A549 (cell line): Measurements from ENCODE around the gene SCN9A.

Experiments
- BHLHE40 ChIP-seq: IDR thresholded peaks from 2 replicates; pipeline ENCODE4 v1.6.1; 2012; ENCODE audit warnings: low read depth, low read length, inconsistent platforms
- EP300 ChIP-seq, 2 experiments: fragments of >200 bp; sonication (Bioruptor Twin); formaldehyde crosslinking; IDR thresholded peaks; 2 replicates in 1 of 2; 3 replicates in 1 of 2; pipeline ENCODE4 v1.6.1; 2016 to 2017
- HOXB13 ChIP-seq: fragments of 250-450 bp; sonication (Bioruptor Pico); IDR thresholded peaks from 2 replicates; pipeline ENCODE4 v1.5.0; 2020; ENCODE audit warnings: low read depth, mild to moderate bottlenecking, moderate library complexity
- JUN ChIP-seq, 2 experiments: fragments of >200 bp; sonication (Bioruptor Twin); formaldehyde crosslinking; IDR thresholded peaks; 2 replicates in 1 of 2; 3 replicates in 1 of 2; pipeline ENCODE4 v1.6.1; 2016 to 2017
- MYC ChIP-seq: IDR thresholded peaks from 2 replicates; pipeline ENCODE4 v1.6.1; 2012; ENCODE audit warnings: mild to moderate bottlenecking, inconsistent platforms, low read length, improper control_type of control experiment, borderline replicate concordance
- POLR2A ChIP-seq: IDR thresholded peaks from 2 replicates; pipeline ENCODE4 v1.6.1; 2012; ENCODE audit warnings: mild to moderate bottlenecking, low read length
- RAD21 ChIP-seq, 2 experiments: fragments of >200 bp in 1 of 2; sonication (Bioruptor Twin) in 1 of 2; formaldehyde crosslinking in 1 of 2; IDR thresholded peaks in 1 of 2; conservative IDR thresholded peaks in 1 of 2; 2 replicates in 1 of 2; 3 replicates in 1 of 2; pipeline ENCODE4 v1.6.1; 2012 to 2018; ENCODE audit warnings: inconsistent platforms in 1 of 2
- RARB ChIP-seq: fragments of 250-450 bp; sonication (Bioruptor Pico); IDR thresholded peaks from 2 replicates; pipeline ENCODE4 v1.8.0; 2021; ENCODE audit warnings: mild to moderate bottlenecking, moderate library complexity
- RCOR1 ChIP-seq: fragments of 150-350 bp; IDR thresholded peaks from 2 replicates; pipeline ENCODE4 v1.6.1; 2014; ENCODE audit warnings: antibody characterized with exemption, low read length, low read depth
- ZNF302 ChIP-seq: fragments of 250-450 bp; sonication (Bioruptor Pico); IDR thresholded peaks from 2 replicates; pipeline ENCODE4 v1.9.0; 2021; ENCODE audit warnings: inconsistent platforms, mild to moderate bottlenecking, moderate library complexity
- TF ChIP-seq, protein P1 (sequence below): fragments of >200 bp; sonication (Bioruptor Twin); formaldehyde crosslinking; IDR thresholded peaks from 3 replicates; pipeline ENCODE4 v1.5.1; 2016
- TF ChIP-seq, protein P2 (sequence below): IDR thresholded peaks from 2 replicates; pipeline ENCODE4 v1.6.1; 2012; ENCODE audit warnings: low read depth, borderline replicate concordance
- TF ChIP-seq, protein P3 (sequence below): IDR thresholded peaks from 2 replicates; pipeline ENCODE4 v1.6.1; 2012
- TF ChIP-seq, protein P4 (sequence below): IDR thresholded peaks from 2 replicates; pipeline ENCODE4 v1.6.1; 2012

DNA sequence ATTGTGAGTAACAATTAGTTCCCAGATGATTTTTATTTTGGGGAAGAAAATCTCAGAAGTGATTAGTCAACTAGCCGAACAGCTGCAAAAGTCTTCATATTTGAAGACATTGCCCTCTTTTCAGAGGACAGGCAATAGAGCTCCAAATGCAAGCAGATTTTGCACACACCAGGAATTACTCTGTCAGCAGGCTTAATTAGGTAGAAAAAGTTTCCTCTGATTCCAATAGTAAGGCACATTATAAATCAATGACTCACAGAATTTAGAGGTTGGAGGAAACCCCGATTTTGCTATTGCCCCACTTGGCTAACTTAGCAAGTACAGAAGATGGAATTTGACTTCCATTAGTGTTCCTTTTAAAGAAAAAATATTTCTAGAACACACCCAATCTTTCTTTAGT lies 217.2 kb downstream of the SCN9A start:
- TF ChIP-seq RAD21 (conservative IDR thresholded peaks at IDR 0.05 in 1 of 2, IDR thresholded peaks at IDR 0.05 in 1 of 2) (no peak), POLR2A (no peak), RCOR1 (no peak), RARB (CRISPR knock-in tag) (no peak), EP300 (IDR thresholded peaks at IDR 0.05) (no peak), MYC (no peak), ZNF302 (CRISPR knock-in tag) (no peak), HOXB13 (CRISPR knock-in tag) (no peak), BHLHE40 (no peak), JUN (IDR thresholded peaks at IDR 0.05) (no peak)
- TF ChIP-seq, protein P1, sequence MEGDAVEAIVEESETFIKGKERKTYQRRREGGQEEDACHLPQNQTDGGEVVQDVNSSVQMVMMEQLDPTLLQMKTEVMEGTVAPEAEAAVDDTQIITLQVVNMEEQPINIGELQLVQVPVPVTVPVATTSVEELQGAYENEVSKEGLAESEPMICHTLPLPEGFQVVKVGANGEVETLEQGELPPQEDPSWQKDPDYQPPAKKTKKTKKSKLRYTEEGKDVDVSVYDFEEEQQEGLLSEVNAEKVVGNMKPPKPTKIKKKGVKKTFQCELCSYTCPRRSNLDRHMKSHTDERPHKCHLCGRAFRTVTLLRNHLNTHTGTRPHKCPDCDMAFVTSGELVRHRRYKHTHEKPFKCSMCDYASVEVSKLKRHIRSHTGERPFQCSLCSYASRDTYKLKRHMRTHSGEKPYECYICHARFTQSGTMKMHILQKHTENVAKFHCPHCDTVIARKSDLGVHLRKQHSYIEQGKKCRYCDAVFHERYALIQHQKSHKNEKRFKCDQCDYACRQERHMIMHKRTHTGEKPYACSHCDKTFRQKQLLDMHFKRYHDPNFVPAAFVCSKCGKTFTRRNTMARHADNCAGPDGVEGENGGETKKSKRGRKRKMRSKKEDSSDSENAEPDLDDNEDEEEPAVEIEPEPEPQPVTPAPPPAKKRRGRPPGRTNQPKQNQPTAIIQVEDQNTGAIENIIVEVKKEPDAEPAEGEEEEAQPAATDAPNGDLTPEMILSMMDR, result no peak
- TF ChIP-seq, protein P2, sequence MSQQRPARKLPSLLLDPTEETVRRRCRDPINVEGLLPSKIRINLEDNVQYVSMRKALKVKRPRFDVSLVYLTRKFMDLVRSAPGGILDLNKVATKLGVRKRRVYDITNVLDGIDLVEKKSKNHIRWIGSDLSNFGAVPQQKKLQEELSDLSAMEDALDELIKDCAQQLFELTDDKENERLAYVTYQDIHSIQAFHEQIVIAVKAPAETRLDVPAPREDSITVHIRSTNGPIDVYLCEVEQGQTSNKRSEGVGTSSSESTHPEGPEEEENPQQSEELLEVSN, result no peak
- TF ChIP-seq, protein P3, sequence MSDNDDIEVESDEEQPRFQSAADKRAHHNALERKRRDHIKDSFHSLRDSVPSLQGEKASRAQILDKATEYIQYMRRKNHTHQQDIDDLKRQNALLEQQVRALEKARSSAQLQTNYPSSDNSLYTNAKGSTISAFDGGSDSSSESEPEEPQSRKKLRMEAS, result no peak
- TF ChIP-seq, protein P4, sequence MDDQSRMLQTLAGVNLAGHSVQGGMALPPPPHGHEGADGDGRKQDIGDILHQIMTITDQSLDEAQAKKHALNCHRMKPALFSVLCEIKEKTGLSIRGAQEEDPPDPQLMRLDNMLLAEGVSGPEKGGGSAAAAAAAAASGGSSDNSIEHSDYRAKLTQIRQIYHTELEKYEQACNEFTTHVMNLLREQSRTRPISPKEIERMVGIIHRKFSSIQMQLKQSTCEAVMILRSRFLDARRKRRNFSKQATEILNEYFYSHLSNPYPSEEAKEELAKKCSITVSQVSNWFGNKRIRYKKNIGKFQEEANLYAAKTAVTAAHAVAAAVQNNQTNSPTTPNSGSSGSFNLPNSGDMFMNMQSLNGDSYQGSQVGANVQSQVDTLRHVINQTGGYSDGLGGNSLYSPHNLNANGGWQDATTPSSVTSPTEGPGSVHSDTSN, result no peak
